ENCODE results near the gene DNAJC4. TPM values are rescaled to one million over a fixed set of nuclear protein-coding genes. Genes with fewer than 3 reads are reported as not detected.

Gene DNAJC4
- total RNA-seq, 2 donors from 2014 or later: 55.8 to 63.8 TPM

- Histone ChIP-seq H3K36me3 (peaks cover 0 to 19% of the 10 kb centered on the region in 2 donors), H3K9me3 (no peaks in the 10 kb centered on the region), H3K4me1 (replicated peaks) (no peaks in the 10 kb centered on the region), H3K27ac (no peak overlapping the region), H3K27me3 (replicated peaks; ENCODE audit: insufficient read depth) (no peaks in the 10 kb centered on the region), H3K4me3 (no peak overlapping the region)
- intact Hi-C loops (cut with DNase I): no loop called here
- DNase-seq (ENCODE audit: low spot score): no peak
- no peak for TF ChIP-seq POLR2A (IDR thresholded peaks at IDR 0.05)
- TF ChIP-seq POLR2AphosphoS5 (IDR thresholded peaks at IDR 0.05): no peak
- TF ChIP-seq CTCF (IDR thresholded peaks at IDR 0.05): no peak
- WGBS: 90% methylated on average over 4 of the region's 4 CpGs
These were observed 29.3 kb downstream of the DNAJC4 start for GRCh38 chr11:64259533-64260067.

GRCh38 chr11:64260147-64260708, 29.9 kb downstream of the DNAJC4 start:
- Histone ChIP-seq H3K36me3 (peaks cover 0 to 19% of the 10 kb centered on the region in 2 donors), H3K4me1 (replicated peaks) (no peaks in the 10 kb centered on the region), H3K9me3 (no peaks in the 10 kb centered on the region), H3K27ac (no peak overlapping the region), H3K4me3 (no peak overlapping the region), H3K27me3 (replicated peaks; ENCODE audit: insufficient read depth) (no peaks in the 10 kb centered on the region)
- TF ChIP-seq POLR2AphosphoS5 (IDR thresholded peaks at IDR 0.05) (no peak), POLR2A (IDR thresholded peaks at IDR 0.05) (no peak), CTCF (IDR thresholded peaks at IDR 0.05) (no peak)
- 93% methylated on average over 6 of the region's 6 CpGs for WGBS
- DNase-seq (ENCODE audit: low spot score): no peak
- intact Hi-C loops (cut with DNase I): no loop called here

- intact Hi-C loops (cut with DNase I): no loop called here
- Histone ChIP-seq H3K9me3 (no peaks in the 10 kb centered on the region), H3K27ac (no peak overlapping the region), H3K27me3 (replicated peaks; ENCODE audit: insufficient read depth) (no peaks in the 10 kb centered on the region), H3K4me1 (replicated peaks) (no peaks in the 10 kb centered on the region), H3K36me3 (peaks cover 0 to 19% of the 10 kb centered on the region in 2 donors), H3K4me3 (no peak overlapping the region)
- 91% methylated on average over 18 of the region's 18 CpGs for WGBS
- TF ChIP-seq POLR2A (IDR thresholded peaks at IDR 0.05) (no peak), POLR2AphosphoS5 (IDR thresholded peaks at IDR 0.05) (no peak), CTCF (IDR thresholded peaks at IDR 0.05) (no peak)
- DNase-seq (ENCODE audit: low spot score): no peak
These were observed 31.3 kb downstream of the DNAJC4 start for GRCh38 chr11:64261556-64262080.

GRCh38 chr11:64262271-64263002, 32.1 kb downstream of the DNAJC4 start:
- intact Hi-C loops (cut with DNase I): no loop called here
- Histone ChIP-seq H3K9me3 (no peaks in the 10 kb centered on the region), H3K4me1 (replicated peaks) (no peaks in the 10 kb centered on the region), H3K27ac (no peak overlapping the region), H3K4me3 (no peak overlapping the region), H3K36me3 (peaks cover 0 to 19% of the 10 kb centered on the region in 2 donors), H3K27me3 (replicated peaks; ENCODE audit: insufficient read depth) (no peaks in the 10 kb centered on the region)
- WGBS: 94% methylated on average over 40 of the region's 42 CpGs
- TF ChIP-seq POLR2A (IDR thresholded peaks at IDR 0.05) (no peak), CTCF (IDR thresholded peaks at IDR 0.05) (no peak), POLR2AphosphoS5 (IDR thresholded peaks at IDR 0.05) (no peak)
- no peak for DNase-seq (ENCODE audit: low spot score)

Data from prostate gland (tissue), 2 donors.